Measurements from ENCODE around the gene LRBA.

LRBA gene

DNA sequence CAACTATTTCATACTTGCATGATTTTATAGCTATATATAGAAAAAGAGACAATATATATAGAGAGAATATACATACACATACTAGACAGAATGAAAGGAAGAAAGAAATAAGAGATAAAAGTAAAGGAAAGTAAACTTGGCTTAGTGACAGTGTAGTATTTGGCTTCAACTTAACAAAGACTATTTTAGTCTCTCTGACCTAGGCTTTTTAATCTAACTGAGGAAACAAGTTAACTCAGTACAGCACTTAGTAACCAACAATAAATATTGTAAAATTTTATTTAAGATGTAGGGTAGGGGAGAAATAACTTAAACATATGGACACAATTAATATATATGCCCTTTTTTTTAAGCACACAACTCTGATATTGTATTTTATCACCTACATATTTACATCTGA lies 682.1 kb downstream of the LRBA start:
- no peak overlapping the region for H3K27ac Mint-ChIP-seq
- H3K4me1 Mint-ChIP-seq (ENCODE audit: low read depth) = no peaks in the 10 kb centered on the region

DNA sequence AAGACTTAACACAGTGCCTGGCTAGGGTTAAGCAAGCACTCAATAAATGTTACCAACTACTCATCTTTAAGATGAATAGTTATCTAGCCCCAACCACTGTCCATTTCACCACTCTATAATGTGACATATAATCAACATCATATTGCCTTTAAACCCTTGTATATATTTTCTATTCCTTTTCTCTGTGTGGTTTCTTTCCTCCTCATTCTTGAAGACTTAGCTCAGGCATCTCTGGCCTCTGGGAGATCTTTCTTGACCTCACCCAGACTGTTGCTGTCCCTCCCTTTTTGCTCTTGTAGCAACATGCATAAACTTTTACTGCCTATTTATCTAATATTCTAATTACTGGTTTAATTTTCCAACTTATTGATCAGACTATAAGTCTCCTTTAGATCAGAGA lies 683.0 kb downstream of the LRBA start:
- H3K27ac Mint-ChIP-seq = no peak overlapping the region
- H3K9me3 Mint-ChIP-seq = no peaks in the 10 kb centered on the region
- H3K4me1 Mint-ChIP-seq (ENCODE audit: low read depth) = no peaks in the 10 kb centered on the region
- H3K27me3 Mint-ChIP-seq (ENCODE audit: low read depth) = no peaks in the 10 kb centered on the region
- H3K4me3 Mint-ChIP-seq = no peak overlapping the region
- no peaks in the 10 kb centered on the region for H3K36me3 Mint-ChIP-seq (ENCODE audit: low read depth)

More for the DNA sequence above, 682.1 kb downstream of the LRBA start:
- H3K36me3 Mint-ChIP-seq (ENCODE audit: low read depth) = no peaks in the 10 kb centered on the region
- no peaks in the 10 kb centered on the region for H3K27me3 Mint-ChIP-seq (ENCODE audit: low read depth)
- H3K9me3 Mint-ChIP-seq = no peaks in the 10 kb centered on the region
- no peak overlapping the region for H3K4me3 Mint-ChIP-seq

DNA sequence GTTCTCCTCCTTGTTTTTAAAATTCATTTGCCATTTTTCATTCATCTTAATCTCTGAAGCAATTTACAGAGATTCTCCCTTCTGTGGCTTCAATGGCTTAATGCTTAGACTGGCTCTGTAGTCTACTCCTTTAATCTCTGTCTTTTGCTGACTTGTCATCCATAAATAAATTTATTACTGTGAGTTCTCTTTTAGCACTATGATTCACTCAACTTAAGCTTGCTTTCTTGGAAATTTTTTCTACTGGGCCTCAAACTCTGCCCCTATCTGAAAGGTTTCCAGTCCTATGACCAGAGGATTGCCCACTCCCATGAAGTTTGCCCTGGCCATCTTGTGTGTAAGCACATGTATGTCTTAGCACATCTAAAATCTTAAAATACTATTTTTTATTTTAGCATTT lies 685.7 kb downstream of the LRBA start:
- Mint-ChIP-seq H3K9me3 (no peaks in the 10 kb centered on the region), H3K4me1 (ENCODE audit: low read depth) (no peaks in the 10 kb centered on the region), H3K27me3 (ENCODE audit: low read depth) (no peaks in the 10 kb centered on the region), H3K36me3 (ENCODE audit: low read depth) (peaks cover 4% of the 10 kb centered on the region), H3K27ac (no peak overlapping the region), H3K4me3 (no peak overlapping the region)

DNA sequence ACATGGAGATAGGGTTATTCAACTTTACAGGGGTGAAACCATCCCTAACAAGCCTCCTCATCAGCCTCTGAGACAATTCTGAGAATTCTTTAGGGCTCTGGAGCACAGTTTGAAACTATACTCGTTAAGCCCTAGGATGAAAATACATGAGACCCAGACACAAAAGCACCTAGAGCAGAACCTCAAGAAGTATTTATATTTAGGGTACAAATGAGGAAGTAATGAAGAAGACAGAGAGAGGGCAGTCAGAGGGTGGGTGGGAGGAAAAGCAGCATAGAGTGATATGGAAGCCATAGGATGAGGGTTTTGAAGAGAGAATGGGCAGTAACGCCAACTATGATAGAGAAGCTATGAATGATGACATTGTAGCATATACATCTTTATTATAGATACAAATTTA lies 686.6 kb downstream of the LRBA start:
- H3K4me3 Mint-ChIP-seq = no peak overlapping the region
- peaks cover 4% of the 10 kb centered on the region for H3K36me3 Mint-ChIP-seq (ENCODE audit: low read depth)
- no peak overlapping the region for H3K27ac Mint-ChIP-seq
- H3K4me1 Mint-ChIP-seq (ENCODE audit: low read depth) = no peaks in the 10 kb centered on the region
- H3K27me3 Mint-ChIP-seq (ENCODE audit: low read depth) = no peaks in the 10 kb centered on the region
- no peaks in the 10 kb centered on the region for H3K9me3 Mint-ChIP-seq

DNA sequence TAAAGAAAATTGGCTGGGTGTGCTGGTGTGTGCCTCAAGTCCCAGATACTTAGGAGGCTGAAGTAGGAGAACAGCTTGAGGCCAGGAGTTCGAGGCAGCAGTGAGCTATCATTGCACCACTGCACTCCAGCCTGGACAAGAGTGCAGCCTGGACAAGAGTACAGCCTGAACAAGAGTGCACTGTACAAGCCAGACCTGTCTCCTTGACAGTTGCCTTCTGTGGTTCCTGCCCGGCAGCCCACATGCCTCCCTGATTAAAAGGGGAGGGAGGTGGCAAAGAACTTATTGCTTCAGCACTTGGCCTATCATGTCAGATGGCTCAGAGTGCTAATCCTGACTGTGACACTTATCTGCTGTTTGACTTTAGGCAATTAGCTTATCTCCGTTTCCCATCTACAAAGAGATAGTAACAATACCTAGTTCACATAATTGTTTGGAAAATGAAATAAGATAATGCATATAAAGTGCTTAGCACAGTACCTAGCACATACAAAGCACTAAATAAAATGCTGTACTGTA lies 687.8 kb downstream of the LRBA start:
- H3K4me1 Mint-ChIP-seq (ENCODE audit: low read depth) = no peaks in the 10 kb centered on the region
- no peaks in the 10 kb centered on the region for H3K27me3 Mint-ChIP-seq (ENCODE audit: low read depth)
- H3K27ac Mint-ChIP-seq = no peak overlapping the region
- H3K4me3 Mint-ChIP-seq = no peak overlapping the region
- no peaks in the 10 kb centered on the region for H3K9me3 Mint-ChIP-seq
- peaks cover 4% of the 10 kb centered on the region for H3K36me3 Mint-ChIP-seq (ENCODE audit: low read depth)

DNA sequence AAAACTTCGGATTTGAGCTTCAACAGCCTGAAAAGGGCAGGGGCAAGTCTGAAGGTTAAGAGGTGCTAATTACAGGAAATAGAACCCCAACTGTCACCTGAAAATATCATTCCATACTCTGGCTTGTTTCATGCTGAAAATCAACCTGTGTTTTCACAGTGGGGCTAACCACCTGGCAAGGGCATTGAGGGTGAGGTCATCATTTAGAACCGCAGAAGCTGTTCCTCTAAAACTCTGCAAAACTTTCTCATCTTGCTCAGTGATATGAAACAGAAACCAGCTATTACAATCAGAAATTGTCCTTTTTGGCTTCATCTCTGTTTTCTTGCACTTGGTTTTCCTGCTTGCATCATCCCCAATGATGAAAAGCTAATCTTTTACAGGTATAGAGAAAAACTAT lies 689.2 kb downstream of the LRBA start:
- peaks cover 6% of the 10 kb centered on the region for H3K36me3 Mint-ChIP-seq (ENCODE audit: low read depth)
- H3K27ac Mint-ChIP-seq = no peak overlapping the region
- no peaks in the 10 kb centered on the region for H3K9me3 Mint-ChIP-seq
- H3K27me3 Mint-ChIP-seq (ENCODE audit: low read depth) = no peaks in the 10 kb centered on the region
- no peak overlapping the region for H3K4me3 Mint-ChIP-seq
- no peaks in the 10 kb centered on the region for H3K4me1 Mint-ChIP-seq (ENCODE audit: low read depth)

DNA sequence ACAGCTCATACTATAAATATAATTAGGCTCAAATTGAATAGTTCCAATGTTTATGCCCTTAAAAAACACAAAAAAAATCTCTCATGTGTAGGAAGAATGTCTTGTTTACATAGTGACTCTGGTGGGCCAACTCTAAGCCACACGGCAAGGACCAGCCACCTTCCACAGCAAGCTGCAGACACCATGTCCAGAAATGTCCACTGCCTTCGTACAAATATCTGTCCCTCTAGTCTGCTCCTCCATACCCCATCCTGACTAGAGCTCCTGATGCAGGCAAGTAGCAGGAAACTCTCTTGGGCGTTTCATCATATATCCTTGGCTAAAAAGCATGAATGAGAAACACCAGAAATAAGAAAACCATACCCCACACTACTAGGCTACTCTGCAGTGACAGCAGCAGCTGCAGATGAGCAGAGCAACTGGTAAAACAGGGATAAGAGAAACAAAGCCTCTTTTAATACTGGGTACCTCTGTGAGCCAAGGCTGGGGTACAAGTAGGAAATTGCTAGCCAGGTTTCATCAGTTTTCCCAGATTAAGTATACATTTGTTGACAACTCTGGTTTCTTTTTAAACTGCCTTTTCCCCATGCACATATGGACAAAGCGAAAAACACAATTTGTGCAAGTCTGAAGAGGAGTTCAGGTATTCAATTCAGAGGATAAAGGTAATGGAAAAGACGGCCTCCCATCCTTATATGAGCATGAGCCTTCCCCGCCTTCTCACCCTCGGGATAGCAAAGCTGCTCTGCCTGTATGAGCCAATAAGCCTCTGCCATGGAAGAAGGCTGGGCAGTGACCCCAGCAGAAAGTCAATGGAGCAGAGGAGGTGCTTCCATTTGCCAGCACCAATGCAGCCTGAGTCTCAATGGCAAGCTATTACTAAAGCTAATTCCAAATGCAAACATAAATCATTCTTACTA lies 691.4 kb downstream of the LRBA start:
- H3K4me1 Mint-ChIP-seq (ENCODE audit: low read depth) = no peaks in the 10 kb centered on the region
- H3K4me3 Mint-ChIP-seq = no peak overlapping the region
- no peaks in the 10 kb centered on the region for H3K9me3 Mint-ChIP-seq
- peaks cover 6% of the 10 kb centered on the region for H3K36me3 Mint-ChIP-seq (ENCODE audit: low read depth)
- no peaks in the 10 kb centered on the region for H3K27me3 Mint-ChIP-seq (ENCODE audit: low read depth)
- no peak overlapping the region for H3K27ac Mint-ChIP-seq

DNA sequence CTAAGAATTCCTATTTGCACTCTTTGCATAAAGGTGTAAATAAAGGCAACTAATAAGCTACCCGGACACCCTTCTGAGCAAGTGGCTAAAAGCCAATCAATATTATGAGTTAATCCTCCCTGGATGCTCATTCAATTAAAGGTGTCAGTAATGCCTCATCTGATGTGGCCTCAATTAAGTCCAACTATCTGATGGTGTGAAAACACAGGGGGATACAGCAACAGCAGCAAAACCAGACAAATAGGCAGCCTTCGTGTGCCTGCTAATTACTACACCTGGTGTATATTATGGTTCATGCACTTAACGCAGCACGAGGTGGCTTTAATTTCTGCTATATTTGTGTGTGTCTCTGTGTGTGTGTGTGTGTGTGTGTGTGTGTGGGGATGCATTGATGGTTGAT lies 692.4 kb downstream of the LRBA start:
- Mint-ChIP-seq H3K27me3 (ENCODE audit: low read depth) (no peaks in the 10 kb centered on the region), H3K4me3 (no peak overlapping the region), H3K27ac (no peak overlapping the region), H3K36me3 (ENCODE audit: low read depth) (peaks cover 6% of the 10 kb centered on the region), H3K4me1 (ENCODE audit: low read depth) (no peaks in the 10 kb centered on the region), H3K9me3 (no peaks in the 10 kb centered on the region)

DNA sequence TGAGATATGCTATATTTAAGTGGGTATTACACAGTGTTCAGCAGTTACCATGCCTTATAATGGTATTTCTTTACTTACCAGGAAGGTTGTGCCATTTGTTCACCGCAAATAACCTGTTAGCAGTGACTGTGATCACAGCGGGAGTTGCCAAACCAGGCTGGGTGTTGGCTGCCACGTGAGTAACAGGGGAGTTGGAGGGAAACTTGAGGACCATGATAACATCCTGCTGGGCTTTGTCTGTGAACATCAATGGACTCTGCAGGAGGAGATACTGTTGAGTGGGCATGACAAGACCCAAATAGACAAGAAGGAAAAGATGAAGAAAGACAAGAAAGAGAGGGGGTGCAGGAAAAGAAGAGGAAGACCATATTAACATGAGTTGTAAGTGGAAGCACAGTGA lies 694.0 kb downstream of the LRBA start:
- Mint-ChIP-seq H3K9me3 (no peaks in the 10 kb centered on the region), H3K27me3 (ENCODE audit: low read depth) (no peaks in the 10 kb centered on the region), H3K4me1 (ENCODE audit: low read depth) (no peaks in the 10 kb centered on the region), H3K36me3 (ENCODE audit: low read depth) (peaks cover 6% of the 10 kb centered on the region), H3K27ac (no peak overlapping the region), H3K4me3 (no peak overlapping the region)

DNA sequence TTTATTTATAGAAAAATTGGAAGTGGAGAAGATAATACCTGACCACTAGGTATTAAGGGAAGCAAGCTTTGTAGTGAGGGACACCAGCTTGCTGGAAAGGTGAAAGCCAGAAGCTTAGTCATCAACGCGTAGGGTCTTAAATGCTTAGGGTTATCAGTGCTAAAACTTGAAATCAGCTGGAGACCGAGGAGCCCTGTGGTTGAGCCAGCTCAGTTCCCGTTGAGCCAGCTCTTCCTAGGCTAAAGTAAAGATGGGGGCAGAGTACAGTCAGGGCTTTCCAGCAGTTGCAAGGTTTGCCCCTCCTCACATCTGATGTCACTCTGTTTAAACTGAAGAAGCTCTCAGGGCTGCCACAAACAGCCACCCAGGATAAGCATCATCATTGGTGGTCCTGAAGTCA lies 696.1 kb downstream of the LRBA start:
- Mint-ChIP-seq H3K4me1 (ENCODE audit: low read depth) (no peaks in the 10 kb centered on the region), H3K36me3 (ENCODE audit: low read depth) (peaks cover 2% of the 10 kb centered on the region), H3K4me3 (no peak overlapping the region), H3K27ac (no peak overlapping the region), H3K27me3 (ENCODE audit: low read depth) (no peaks in the 10 kb centered on the region), H3K9me3 (no peaks in the 10 kb centered on the region)

DNA sequence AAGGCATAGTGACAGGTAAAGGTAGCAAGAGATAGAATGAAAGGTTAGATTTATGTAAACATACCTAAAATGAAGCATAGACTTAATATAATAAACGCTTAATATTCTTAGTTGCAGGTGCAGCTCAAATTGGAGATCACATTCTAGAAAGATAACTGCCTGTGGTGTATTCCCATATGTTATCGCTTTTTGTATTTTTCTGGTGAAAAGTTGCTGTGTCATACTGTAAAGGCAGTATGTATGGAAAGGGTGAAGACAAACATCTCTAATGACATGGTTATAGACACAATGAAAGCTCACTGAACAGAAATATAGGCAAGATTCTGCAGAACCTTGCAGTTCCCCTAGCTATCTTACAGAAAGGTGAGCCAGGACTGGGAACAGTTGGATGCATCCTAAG lies 696.6 kb downstream of the LRBA start:
- H3K4me1 Mint-ChIP-seq (ENCODE audit: low read depth) = no peaks in the 10 kb centered on the region
- H3K4me3 Mint-ChIP-seq = no peak overlapping the region
- H3K36me3 Mint-ChIP-seq (ENCODE audit: low read depth) = peaks cover 2% of the 10 kb centered on the region
- H3K27me3 Mint-ChIP-seq (ENCODE audit: low read depth) = no peaks in the 10 kb centered on the region
- H3K27ac Mint-ChIP-seq = no peak overlapping the region
- no peaks in the 10 kb centered on the region for H3K9me3 Mint-ChIP-seq

DNA sequence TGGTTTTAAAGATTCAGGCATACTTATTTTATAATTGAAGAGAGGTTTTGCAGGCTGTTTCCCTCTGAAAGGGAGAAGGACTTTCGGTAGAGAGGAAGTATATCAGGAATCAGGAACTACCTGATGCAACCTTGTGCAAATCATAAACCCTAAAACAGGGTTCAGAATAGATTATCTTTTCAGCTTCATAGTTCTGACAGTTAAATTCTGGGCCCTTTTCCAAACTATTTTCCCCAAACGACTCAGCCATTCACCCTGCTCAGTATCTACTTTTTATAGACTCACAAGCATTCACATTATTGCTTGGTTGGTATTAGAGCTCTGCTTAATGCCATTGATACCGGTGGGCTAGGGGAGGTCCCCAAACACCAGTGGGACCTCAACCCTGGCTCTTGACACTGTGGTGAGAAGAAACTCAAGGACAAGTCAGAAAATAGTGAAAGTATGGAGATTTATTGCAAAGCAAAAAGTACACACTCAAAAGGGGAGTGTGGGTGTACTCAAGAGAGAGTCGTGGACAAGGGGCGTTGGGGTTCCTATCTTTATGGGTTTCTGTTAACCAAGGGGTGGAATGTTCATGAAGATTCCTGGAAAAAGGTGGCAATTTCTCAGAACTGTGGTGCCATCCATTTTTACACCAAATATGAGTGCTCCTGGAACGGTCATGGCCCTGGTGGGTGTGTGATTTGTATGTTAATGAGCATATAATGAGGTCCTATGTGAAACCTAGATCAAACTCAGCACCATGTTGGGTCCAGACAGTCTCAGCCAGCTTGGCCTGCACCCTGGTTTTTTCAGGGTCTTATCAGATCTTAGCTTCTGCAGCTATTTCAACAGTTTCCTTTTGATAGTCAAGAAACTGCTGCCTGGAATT lies 698.5 kb downstream of the LRBA start:
- H3K4me1 Mint-ChIP-seq (ENCODE audit: low read depth) = no peaks in the 10 kb centered on the region
- H3K27me3 Mint-ChIP-seq (ENCODE audit: low read depth) = no peaks in the 10 kb centered on the region
- no peaks in the 10 kb centered on the region for H3K9me3 Mint-ChIP-seq
- H3K4me3 Mint-ChIP-seq = no peak overlapping the region
- peaks cover 4% of the 10 kb centered on the region for H3K36me3 Mint-ChIP-seq (ENCODE audit: low read depth)
- no peak overlapping the region for H3K27ac Mint-ChIP-seq

DNA sequence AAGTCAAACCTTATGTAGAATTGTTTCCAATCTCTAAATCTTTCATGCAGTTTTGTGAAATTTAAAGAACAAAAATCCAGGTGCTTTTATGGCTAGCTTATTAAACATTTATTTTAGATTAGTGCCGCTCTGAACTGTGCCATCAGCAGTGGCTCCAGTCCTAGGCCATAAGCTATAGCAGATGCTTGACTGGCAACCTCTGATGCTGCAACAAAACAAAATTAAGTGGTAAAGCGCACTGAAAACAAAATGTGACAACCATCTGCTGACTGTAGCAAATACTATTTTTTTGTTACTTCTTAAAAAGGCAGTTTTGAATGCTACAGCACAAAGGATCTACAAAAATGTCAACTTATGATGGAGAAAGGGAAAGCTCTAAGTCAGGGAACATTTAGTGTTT lies 699.4 kb downstream of the LRBA start:
- H3K36me3 Mint-ChIP-seq (ENCODE audit: low read depth) = peaks cover 2% of the 10 kb centered on the region
- H3K27ac Mint-ChIP-seq = no peak overlapping the region
- no peaks in the 10 kb centered on the region for H3K9me3 Mint-ChIP-seq
- no peaks in the 10 kb centered on the region for H3K4me1 Mint-ChIP-seq (ENCODE audit: low read depth)
- no peaks in the 10 kb centered on the region for H3K27me3 Mint-ChIP-seq (ENCODE audit: low read depth)
- no peak overlapping the region for H3K4me3 Mint-ChIP-seq

DNA sequence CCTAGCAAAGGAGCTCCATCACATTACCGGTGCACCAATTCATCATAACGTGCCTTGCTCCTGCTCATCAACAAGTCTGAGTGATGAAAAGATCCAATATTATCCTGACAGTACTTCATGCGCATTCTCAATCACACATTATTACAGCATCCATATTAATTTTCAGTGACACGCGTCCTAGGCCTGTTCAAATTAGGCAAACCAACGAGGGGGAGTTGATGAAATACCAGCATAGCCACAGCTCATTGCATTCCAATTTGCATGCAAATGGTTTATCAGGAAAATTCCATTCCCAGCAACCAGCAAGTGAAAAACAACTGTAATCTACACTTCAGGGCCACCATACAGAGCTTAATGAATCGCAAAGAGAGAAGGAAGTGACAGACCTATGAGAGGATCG lies 699.9 kb downstream of the LRBA start:
- H3K27ac Mint-ChIP-seq = no peak overlapping the region
- no peak overlapping the region for H3K4me3 Mint-ChIP-seq
- no peaks in the 10 kb centered on the region for H3K9me3 Mint-ChIP-seq
- H3K27me3 Mint-ChIP-seq (ENCODE audit: low read depth) = no peaks in the 10 kb centered on the region
- H3K4me1 Mint-ChIP-seq (ENCODE audit: low read depth) = no peaks in the 10 kb centered on the region
- H3K36me3 Mint-ChIP-seq (ENCODE audit: low read depth) = peaks cover 2% of the 10 kb centered on the region

DNA sequence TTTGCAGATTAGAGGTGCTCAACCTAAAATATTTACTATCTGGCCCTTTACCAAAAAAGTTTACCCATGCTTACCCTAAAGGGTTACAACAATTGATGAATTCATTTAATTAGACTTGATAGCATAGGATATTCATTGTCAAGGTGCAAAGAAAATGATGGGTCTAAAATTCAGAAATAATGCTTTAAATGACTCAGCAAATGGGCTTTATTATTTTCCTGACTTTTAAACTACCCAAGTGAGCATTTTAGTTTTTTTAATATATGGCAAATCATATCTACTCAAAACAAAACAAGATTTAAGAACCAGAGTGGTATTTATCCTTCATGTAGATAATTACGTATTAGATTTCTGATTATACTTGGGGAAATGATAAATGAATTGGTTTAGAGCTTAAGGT lies 701.1 kb downstream of the LRBA start:
- Mint-ChIP-seq H3K4me3 (no peak overlapping the region), H3K9me3 (no peaks in the 10 kb centered on the region), H3K27me3 (ENCODE audit: low read depth) (no peaks in the 10 kb centered on the region), H3K36me3 (ENCODE audit: low read depth) (peaks cover 2% of the 10 kb centered on the region), H3K4me1 (ENCODE audit: low read depth) (no peaks in the 10 kb centered on the region), H3K27ac (no peak overlapping the region)

All from T-helper 1 cell treated with Interleukin-12 subunit alpha and Interleukin-12 subunit beta and Interleukin-4 antibody, amounts not matched to agents 30 μg/mL and 1 μg/mL, for 36 hours (primary cell).